Endothelial cell of umbilical vein (primary cell): ENCODE measurements around the gene RNF183.

Experiments
- EZH2 ChIP-seq: IDR thresholded peaks from 2 replicates; pipeline ENCODE4 v1.6.1; 2012; ENCODE audit warnings: borderline replicate concordance, low read depth, mild to moderate bottlenecking, moderate library complexity, low read length, inconsistent platforms; ENCODE audit not compliant: severe bottlenecking
- FOS ChIP-seq: IDR thresholded peaks from 2 replicates; pipeline ENCODE4 v1.6.1; 2011; ENCODE audit warnings: mild to moderate bottlenecking, low read length, moderate library complexity, borderline replicate concordance; ENCODE audit not compliant: insufficient read depth
- JUN ChIP-seq: IDR thresholded peaks from 2 replicates; pipeline ENCODE4 v1.6.1; 2011; ENCODE audit warnings: borderline replicate concordance, low read depth; ENCODE audit not compliant: insufficient read length, insufficient read depth
- POLR2A ChIP-seq: IDR thresholded peaks from 2 replicates; pipeline ENCODE4 v1.6.1; 2012; ENCODE audit warnings: low read depth, mild to moderate bottlenecking, control low read depth, low read length
- POLR2AphosphoS5 ChIP-seq: IDR thresholded peaks from 2 replicates; pipeline ENCODE4 v1.6.1; 2012; ENCODE audit warnings: low read depth, mild to moderate bottlenecking, control low read depth, low read length, moderate library complexity; ENCODE audit not compliant: insufficient read depth
- TF ChIP-seq, protein P1 (sequence below), 2 donors: IDR thresholded peaks; 1 replicate in 1 of 2; 2 replicates in 1 of 2; pipeline ENCODE4 v1.5.1; 2011; ENCODE audit warnings: low read length in 2 of 2, mild to moderate bottlenecking in 2 of 2, moderate library complexity in 2 of 2, control low read depth in 1 of 2, inconsistent platforms in 1 of 2, low read depth in 1 of 2; ENCODE audit not compliant: insufficient read depth in 1 of 2; ENCODE audit errors: extremely low read depth in 1 of 2

DNA sequence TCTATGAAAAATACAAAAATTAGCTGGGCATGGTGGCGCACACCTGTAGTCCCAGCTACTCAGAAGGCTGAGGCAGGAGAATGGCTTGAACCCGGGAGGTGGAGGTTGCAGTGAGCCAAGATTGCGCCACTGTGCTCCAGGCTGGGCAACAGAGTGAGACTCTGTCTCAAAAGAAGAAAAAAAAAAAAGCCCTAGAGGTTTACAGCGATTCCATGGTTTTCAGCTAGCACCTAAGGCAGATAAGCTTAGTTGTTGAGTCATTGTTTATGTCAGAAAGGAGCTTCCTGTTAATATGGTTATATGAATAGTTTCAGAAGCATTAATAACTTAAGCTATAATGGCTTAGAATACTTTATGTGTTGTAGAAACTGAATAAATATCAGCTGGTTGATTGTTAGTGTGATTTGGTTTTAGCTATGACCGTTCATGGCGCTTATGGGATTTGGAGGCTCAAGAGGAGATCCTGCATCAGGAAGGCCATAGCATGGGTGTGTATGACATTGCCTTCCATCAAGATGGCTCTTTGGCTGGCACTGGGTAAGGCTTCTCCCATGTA, 13.0 kb downstream of the RNF183 start:
- TF ChIP-seq, protein P1, sequence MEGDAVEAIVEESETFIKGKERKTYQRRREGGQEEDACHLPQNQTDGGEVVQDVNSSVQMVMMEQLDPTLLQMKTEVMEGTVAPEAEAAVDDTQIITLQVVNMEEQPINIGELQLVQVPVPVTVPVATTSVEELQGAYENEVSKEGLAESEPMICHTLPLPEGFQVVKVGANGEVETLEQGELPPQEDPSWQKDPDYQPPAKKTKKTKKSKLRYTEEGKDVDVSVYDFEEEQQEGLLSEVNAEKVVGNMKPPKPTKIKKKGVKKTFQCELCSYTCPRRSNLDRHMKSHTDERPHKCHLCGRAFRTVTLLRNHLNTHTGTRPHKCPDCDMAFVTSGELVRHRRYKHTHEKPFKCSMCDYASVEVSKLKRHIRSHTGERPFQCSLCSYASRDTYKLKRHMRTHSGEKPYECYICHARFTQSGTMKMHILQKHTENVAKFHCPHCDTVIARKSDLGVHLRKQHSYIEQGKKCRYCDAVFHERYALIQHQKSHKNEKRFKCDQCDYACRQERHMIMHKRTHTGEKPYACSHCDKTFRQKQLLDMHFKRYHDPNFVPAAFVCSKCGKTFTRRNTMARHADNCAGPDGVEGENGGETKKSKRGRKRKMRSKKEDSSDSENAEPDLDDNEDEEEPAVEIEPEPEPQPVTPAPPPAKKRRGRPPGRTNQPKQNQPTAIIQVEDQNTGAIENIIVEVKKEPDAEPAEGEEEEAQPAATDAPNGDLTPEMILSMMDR (IDR thresholded peaks at IDR 0.05; ENCODE audit: extremely low read depth in 1 of 2, insufficient read depth in 1 of 2, low read depth in 1 of 2, low read length in 2 of 2), result no peak
- TF ChIP-seq EZH2 (no peak), FOS (peak; percentile 7), POLR2A (no peak), JUN (no peak), POLR2AphosphoS5 (no peak)
